Keratinocyte (primary cell): Measurements from ENCODE around the gene HES3. TPM values are rescaled to one million over a fixed set of nuclear protein-coding genes. Genes with fewer than 3 reads are reported as not detected.

ENCODE experiments used
- DNase-seq: peaks from one replicate; pipeline ENCODE4 v3.0.0-alpha.2; 2011; ENCODE audit warnings: low read depth, missing footprints, low spot score
- FAIRE-seq: peaks from 2 replicates; lab custom pipeline; 2011; peaks lifted over from hg19 to GRCh38; lab: Jason Lieb, UNC
- H2AFZ ChIP-seq: 2 replicates; pipeline ENCODE4 v1.6.0; 2012; ENCODE audit warnings: low read length, control low read depth, inconsistent platforms; ENCODE audit not compliant: control insufficient read depth
- H3K27ac ChIP-seq: 2 replicates; pipeline ENCODE4 v1.5.1; 2011; ENCODE audit warnings: low read length; ENCODE audit not compliant: control insufficient read depth, insufficient read depth
- H3K27me3 ChIP-seq: 3 replicates; pipeline ENCODE4 v1.6.0; 2011; ENCODE audit warnings: low read length; ENCODE audit not compliant: control insufficient read depth, insufficient read depth; ENCODE audit errors: extremely low read depth
- H3K36me3 ChIP-seq, 2 experiments: 2 replicates in 1 of 2; 3 replicates in 1 of 2; pipeline ENCODE4 v1.5.1; 2011; ENCODE audit warnings: low read length in 2 of 2, mild to moderate bottlenecking in 1 of 2; ENCODE audit not compliant: control insufficient read depth in 2 of 2, insufficient read depth in 2 of 2; ENCODE audit errors: extremely low read depth in 1 of 2
- H3K4me1 ChIP-seq: 3 replicates; pipeline ENCODE4 v1.5.1; 2011; ENCODE audit warnings: low read length; ENCODE audit not compliant: control insufficient read depth, insufficient read depth; ENCODE audit errors: extremely low read depth
- H3K4me2 ChIP-seq: 3 replicates; pipeline ENCODE4 v1.6.0; 2011; ENCODE audit warnings: low read depth, low read length; ENCODE audit not compliant: control insufficient read depth, insufficient read depth; ENCODE audit errors: extremely low read depth
- H3K4me3 ChIP-seq, 3 experiments: fragments of 200-600 bp in 1 of 3; sonication (generic) in 1 of 3; 2 replicates in 2 of 3; 3 replicates in 1 of 3; pipeline ENCODE4 v1.5.1; 2011 to 2016; ENCODE audit warnings: low read length in 3 of 3, mild to moderate bottlenecking in 3 of 3, control low read depth in 2 of 3, inconsistent platforms in 1 of 3, low read depth in 1 of 3, mixed read lengths in 1 of 3, mixed run types in 1 of 3, moderate library complexity in 1 of 3; ENCODE audit not compliant: control insufficient read depth in 2 of 3, insufficient read depth in 2 of 3; ENCODE audit errors: extremely low read depth in 1 of 3
- H3K79me2 ChIP-seq: 2 replicates; pipeline ENCODE4 v1.6.0; 2012; ENCODE audit warnings: low read length; ENCODE audit not compliant: control insufficient read depth, insufficient read depth
- H3K9ac ChIP-seq: 3 replicates; pipeline ENCODE4 v1.6.0; 2011; ENCODE audit warnings: low read length; ENCODE audit not compliant: control insufficient read depth, insufficient read depth; ENCODE audit errors: extremely low read depth
- H3K9me1 ChIP-seq: 3 replicates; pipeline ENCODE4 v1.6.0; 2011; ENCODE audit warnings: low read length; ENCODE audit not compliant: control insufficient read depth, insufficient read depth; ENCODE audit errors: extremely low read depth
- H3K9me3 ChIP-seq: 2 replicates; pipeline ENCODE4 v1.5.1; 2012; ENCODE audit warnings: low read depth, low read length; ENCODE audit not compliant: control insufficient read depth
- H4K20me1 ChIP-seq: 3 replicates; pipeline ENCODE4 v1.6.0; 2011; ENCODE audit warnings: low read length; ENCODE audit not compliant: control insufficient read depth, insufficient read depth; ENCODE audit errors: extremely low read depth
- CTCF ChIP-seq, 3 experiments: IDR thresholded peaks in 1 of 3; conservative IDR thresholded peaks in 1 of 3; optimal IDR thresholded peaks in 1 of 3; 2 replicates in 2 of 3; 3 replicates in 1 of 3; pipeline versions ENCODE3 to v1.5.1; 2011; ENCODE audit warnings: low read length in 3 of 3, mild to moderate bottlenecking in 3 of 3, moderate library complexity in 2 of 3, control low read depth in 1 of 3, inconsistent platforms in 1 of 3; ENCODE audit not compliant: insufficient read depth in 2 of 3; ENCODE audit errors: extremely low read depth in 1 of 3
- EZH2 ChIP-seq: IDR thresholded peaks from one replicate; pipeline ENCODE4 v1.6.1; 2012; ENCODE audit warnings: inconsistent platforms, mild to moderate bottlenecking, low read length, moderate library complexity
- dilution Hi-C: fragments of 300-500 bp; cut with MboI; formaldehyde crosslinking; loops from one replicate; pipeline ENCODE4 v1.7.0; 2020; ENCODE audit warnings: low sequenced_read_pairs; ENCODE audit not compliant: extremely low pct_ligation_motif_present
- polyA plus RNA-seq, 5 experiments: library from polyadenylated mRNA; depleted of rRNA in 3 of 5; stranded (reverse) in 3 of 5; stranded (forward) in 1 of 5; unstranded in 1 of 5; fragments of >200 nt; gene quantifications; 1 replicate in 1 of 5; 2 replicates in 3 of 5; 3 replicates in 1 of 5; pipeline versions ENCODE4 v1.2.1 to v1.2.3, GENCODE V29; 2011 to 2012; ENCODE audit warnings: missing spikeins in 2 of 5, low read depth in 1 of 5, low replicate concordance in 1 of 5

The HES3 gene
- polyA plus RNA-seq, 1 donor (not counting 4 experiments of a cell fraction or from before 2014, with no cell fraction given) = not detected

- Histone ChIP-seq H3K9me1 (no peaks in the 10 kb centered on the region), H3K36me3 (peaks cover 15 to 38% of the 10 kb centered on the region in 2 experiments), H3K4me1 (peaks cover 28% of the 10 kb centered on the region)
Measured at GRCh38 chr1:6269720-6270400, 25.9 kb downstream of the HES3 start.

GRCh38 chr1:6270401-6270800, 26.4 kb downstream of the HES3 start:
- no peaks in the 10 kb centered on the region for H3K27me3 ChIP-seq
- DNase-seq = no peak
- dilution Hi-C loops = no loop called here
- no peak overlapping the region for H3K4me2 ChIP-seq
- H3K79me2 ChIP-seq = no peaks in the 10 kb centered on the region
- no peak overlapping the region for H3K27ac ChIP-seq
- peaks cover 28% of the 10 kb centered on the region for H3K4me1 ChIP-seq
- no peak for FAIRE-seq
- H2AFZ ChIP-seq = no peak overlapping the region
- no peaks in the 10 kb centered on the region for H3K9me3 ChIP-seq
- no peak overlapping the region for H3K4me3 ChIP-seq
- no peak overlapping the region for H3K9ac ChIP-seq
- no peaks in the 10 kb centered on the region for H3K9me1 ChIP-seq
- TF ChIP-seq CTCF (optimal IDR thresholded peaks at IDR 0.05 in 1 of 3, IDR thresholded peaks at IDR 0.05 in 1 of 3, conservative IDR thresholded peaks at IDR 0.05 in 1 of 3; ENCODE audit: extremely low read depth in 1 of 3, insufficient read depth in 2 of 3, low read length in 3 of 3) (no peak), EZH2 (no peak)
- peaks cover 15 to 38% of the 10 kb centered on the region in 2 experiments for H3K36me3 ChIP-seq
- no peaks in the 10 kb centered on the region for H4K20me1 ChIP-seq

More at GRCh38 chr1:6269720-6270400, 25.9 kb downstream of the HES3 start:
- Histone ChIP-seq H3K9ac (no peak overlapping the region), H3K79me2 (no peaks in the 10 kb centered on the region), H3K4me2 (no peak overlapping the region), H4K20me1 (no peaks in the 10 kb centered on the region), H2AFZ (no peak overlapping the region), H3K4me3 (no peak overlapping the region), H3K27me3 (no peaks in the 10 kb centered on the region), H3K9me3 (no peaks in the 10 kb centered on the region), H3K27ac (no peak overlapping the region)
- dilution Hi-C loops = no loop called here
- DNase-seq (no peak), FAIRE-seq (no peak)
- no peak for TF ChIP-seq EZH2
- no peak for TF ChIP-seq CTCF (optimal IDR thresholded peaks at IDR 0.05 in 1 of 3, IDR thresholded peaks at IDR 0.05 in 1 of 3, conservative IDR thresholded peaks at IDR 0.05 in 1 of 3; ENCODE audit: extremely low read depth in 1 of 3, insufficient read depth in 2 of 3, low read length in 3 of 3)
